ENCODE measurements around the gene MORC3. TPM values are rescaled to one million over a fixed set of nuclear protein-coding genes. Genes with fewer than 3 reads are reported as not detected.

Gene MORC3
- total RNA-seq, 1 donor from 2014 or later: 89.3 TPM

DNA sequence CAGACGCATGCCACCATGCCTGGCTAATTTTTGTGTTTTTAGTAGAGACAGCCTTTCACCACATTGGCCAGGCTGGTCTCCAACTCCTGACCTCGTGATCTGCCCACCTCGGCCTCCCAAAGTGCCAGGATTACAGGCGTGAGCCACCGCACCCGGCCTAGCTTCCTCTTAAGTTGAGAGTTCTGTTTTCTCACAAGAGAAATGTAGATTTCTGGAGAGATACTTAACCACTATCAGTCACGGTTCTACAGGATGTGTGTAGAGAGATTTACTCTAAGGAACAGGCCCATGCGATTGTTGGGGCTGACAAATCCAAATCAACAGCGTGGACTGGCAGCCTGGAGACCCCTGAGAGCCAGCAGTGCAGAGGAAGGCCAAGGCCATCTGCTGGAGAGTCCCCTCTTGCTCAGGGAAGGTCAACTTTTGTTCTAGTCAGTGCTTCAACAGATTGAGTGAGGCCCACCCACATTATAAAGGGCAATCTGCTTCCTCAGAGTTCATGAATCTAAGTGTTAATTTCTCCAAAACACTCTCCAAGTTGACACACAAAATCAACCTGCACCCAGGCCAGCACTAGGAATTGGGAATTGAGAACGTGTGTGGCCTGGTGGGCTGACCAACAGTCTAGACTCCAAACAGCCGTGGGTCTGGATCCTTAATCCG, 103.9 kb downstream of the MORC3 start:
- no peak for DNase-seq (ENCODE audit: low spot score)

DNA sequence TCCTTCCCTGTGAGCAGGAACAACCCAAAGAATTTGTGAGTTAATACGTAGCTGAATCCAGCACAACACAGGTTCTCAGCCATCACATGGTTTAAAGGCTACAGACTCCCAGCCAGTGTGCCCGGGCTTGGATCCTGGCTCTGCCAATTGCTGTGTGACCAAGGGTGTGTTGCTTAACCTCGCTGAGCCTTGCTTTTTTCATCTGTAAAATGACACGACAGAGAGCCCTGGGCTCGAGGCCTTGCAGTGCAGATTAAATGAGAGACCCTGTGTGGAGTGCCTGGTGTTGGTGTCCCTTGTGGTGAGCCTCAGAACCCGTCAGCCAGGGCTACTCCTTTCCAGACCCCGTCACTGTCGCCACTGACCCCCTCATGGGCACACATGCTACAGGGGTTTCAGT, 104.6 kb downstream of the MORC3 start:
- DNase-seq (ENCODE audit: low spot score): no peak

DNA sequence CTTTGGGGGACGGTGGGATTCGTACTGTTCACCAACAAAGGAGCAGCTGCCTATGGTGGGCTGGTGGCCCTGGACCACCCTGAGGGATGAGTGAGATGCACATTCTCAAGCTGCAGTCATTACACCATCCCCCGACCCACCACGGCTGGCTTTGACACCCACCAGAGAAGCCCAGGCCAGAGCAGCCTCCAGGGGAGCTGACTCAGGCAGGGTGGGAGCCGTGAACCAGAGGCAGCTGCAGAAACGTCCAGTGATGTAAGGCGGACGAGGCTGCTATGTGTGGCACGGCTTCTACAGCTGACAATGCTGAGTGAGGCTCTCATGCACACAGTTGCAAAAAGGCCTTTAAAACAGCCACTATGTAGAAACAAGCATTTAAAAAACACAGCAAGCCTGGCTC, 105.3 kb downstream of the MORC3 start:
- peak; percentile 19 for DNase-seq (ENCODE audit: low spot score)

Other genes with a start within 250 kb of the MORC3 start
- not detected for gene CBR3, start 185.1 kb upstream of the MORC3 start, total RNA-seq (ENCODE audit: insufficient read depth, low replicate concordance)
- gene DOP1B, start 163.4 kb upstream of the MORC3 start, total RNA-seq (ENCODE audit: insufficient read depth, low replicate concordance): 13.2 TPM
- gene CHAF1B, start 65.2 kb downstream of the MORC3 start, total RNA-seq (ENCODE audit: insufficient read depth, low replicate concordance): 0.24 TPM
- 0.96 TPM for gene CLDN14, start 159.9 kb downstream of the MORC3 start, total RNA-seq (ENCODE audit: insufficient read depth, low replicate concordance)

All from umbilical cord (tissue), 2 donors.